Left lung (tissue), 10 donors: ENCODE data around the gene OGFOD1. TPM values are rescaled to one million over a fixed set of nuclear protein-coding genes. Genes with fewer than 3 reads are reported as not detected.

Experiments used
- ATAC-seq: fragments of 200-7000 bp; cut with Tn5 transposase; one replicate; pipeline ENCODE4 v1.9.1; 2020; ENCODE audit warnings: moderate library complexity
- DNase-seq, 4 donors: peaks; one replicate each; pipeline ENCODE4 v3.0.0-alpha.2; 2013 to 2020
- H3K27ac ChIP-seq, 2 donors: fragments of 200-600 bp; sonication (generic) in 1 of 2; one replicate each; pipeline versions ENCODE4 v1.5.0 to v1.8.0; 2020 to 2021
- H3K27me3 ChIP-seq, 2 donors: fragments of 200-600 bp; sonication (generic) in 1 of 2; one replicate each; pipeline versions ENCODE4 v1.5.0 to v1.8.0; 2020 to 2021
- H3K36me3 ChIP-seq, 2 donors: fragments of 200-600 bp; sonication (generic) in 1 of 2; one replicate each; pipeline versions ENCODE4 v1.5.0 to v1.8.0; 2020 to 2021
- H3K4me1 ChIP-seq, 2 donors: fragments of 200-600 bp; one replicate each; pipeline ENCODE4 v1.8.0; 2021
- H3K4me3 ChIP-seq, 2 donors: fragments of 200-600 bp; sonication (generic) in 1 of 2; one replicate each; pipeline versions ENCODE4 v1.5.0 to v1.8.0; 2020 to 2021; ENCODE audit warnings: mild to moderate bottlenecking in 1 of 2
- H3K9me3 ChIP-seq, 2 donors: fragments of 200-600 bp; sonication (generic) in 1 of 2; one replicate each; pipeline versions ENCODE4 v1.5.0 to v1.8.0; 2020 to 2021
- intact Hi-C, 2 donors: fragments of 100-400 bp; cut with DNase I; formaldehyde crosslinking; loops; one replicate each; pipeline versions ENCODE4 v1.11.2 to v1.14.2; 2022
- polyA plus RNA-seq, 6 donors: library from polyadenylated mRNA; unstranded; fragments of 120-200 nt; gene quantifications; one replicate each; pipeline ENCODE4 v1.2.1, GENCODE V29; 2013; ENCODE audit not compliant: insufficient read length in 6 of 6
- total RNA-seq, 2 donors: library from RNA; stranded (reverse); fragmentation: NEBNext Ultra II Directional; extraction: Animal tissue kit (Norgen Biotek cat#: 25700); gene quantifications; one replicate each; pipeline ENCODE4 v1.2.1, GENCODE V29; 2021
- TF ChIP-seq, protein P1 (sequence below), 2 donors: fragments of 200-600 bp; sonication (generic) in 1 of 2; IDR thresholded peaks; one replicate each; pipeline versions ENCODE4 v1.5.0 to v1.8.0; 2021; ENCODE audit warnings: antibody characterized with exemption in 2 of 2
- donor health status: DM: no; HTN: yes; CAD: no.
- donor health status: DM: no; HTN: no; CAD: no.

OGFOD1 gene
- total and polyA plus RNA-seq, 8 donors: 31.1 to 42.2 (median 35.1) TPM

- H3K27me3 ChIP-seq: no peaks in the 10 kb centered on the region
- H3K9me3 ChIP-seq: no peaks in the 10 kb centered on the region
- DNase-seq (no peak), ATAC-seq (peak; percentile 78)
- H3K27ac ChIP-seq: peak overlapping the region in 1 of 2 donors; percentile 23
- H3K36me3 ChIP-seq: peaks cover 0 to 83% of the 10 kb centered on the region in 2 donors
- intact Hi-C loops: no loop called here
- no peak overlapping the region for H3K4me3 ChIP-seq
- no peaks in the 10 kb centered on the region for H3K4me1 ChIP-seq
- TF ChIP-seq, protein P1, sequence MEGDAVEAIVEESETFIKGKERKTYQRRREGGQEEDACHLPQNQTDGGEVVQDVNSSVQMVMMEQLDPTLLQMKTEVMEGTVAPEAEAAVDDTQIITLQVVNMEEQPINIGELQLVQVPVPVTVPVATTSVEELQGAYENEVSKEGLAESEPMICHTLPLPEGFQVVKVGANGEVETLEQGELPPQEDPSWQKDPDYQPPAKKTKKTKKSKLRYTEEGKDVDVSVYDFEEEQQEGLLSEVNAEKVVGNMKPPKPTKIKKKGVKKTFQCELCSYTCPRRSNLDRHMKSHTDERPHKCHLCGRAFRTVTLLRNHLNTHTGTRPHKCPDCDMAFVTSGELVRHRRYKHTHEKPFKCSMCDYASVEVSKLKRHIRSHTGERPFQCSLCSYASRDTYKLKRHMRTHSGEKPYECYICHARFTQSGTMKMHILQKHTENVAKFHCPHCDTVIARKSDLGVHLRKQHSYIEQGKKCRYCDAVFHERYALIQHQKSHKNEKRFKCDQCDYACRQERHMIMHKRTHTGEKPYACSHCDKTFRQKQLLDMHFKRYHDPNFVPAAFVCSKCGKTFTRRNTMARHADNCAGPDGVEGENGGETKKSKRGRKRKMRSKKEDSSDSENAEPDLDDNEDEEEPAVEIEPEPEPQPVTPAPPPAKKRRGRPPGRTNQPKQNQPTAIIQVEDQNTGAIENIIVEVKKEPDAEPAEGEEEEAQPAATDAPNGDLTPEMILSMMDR (IDR thresholded peaks at IDR 0.05): no peak
Measured at GRCh38 chr16:56477096-56477878, 25.9 kb downstream of the OGFOD1 start.

DNA sequence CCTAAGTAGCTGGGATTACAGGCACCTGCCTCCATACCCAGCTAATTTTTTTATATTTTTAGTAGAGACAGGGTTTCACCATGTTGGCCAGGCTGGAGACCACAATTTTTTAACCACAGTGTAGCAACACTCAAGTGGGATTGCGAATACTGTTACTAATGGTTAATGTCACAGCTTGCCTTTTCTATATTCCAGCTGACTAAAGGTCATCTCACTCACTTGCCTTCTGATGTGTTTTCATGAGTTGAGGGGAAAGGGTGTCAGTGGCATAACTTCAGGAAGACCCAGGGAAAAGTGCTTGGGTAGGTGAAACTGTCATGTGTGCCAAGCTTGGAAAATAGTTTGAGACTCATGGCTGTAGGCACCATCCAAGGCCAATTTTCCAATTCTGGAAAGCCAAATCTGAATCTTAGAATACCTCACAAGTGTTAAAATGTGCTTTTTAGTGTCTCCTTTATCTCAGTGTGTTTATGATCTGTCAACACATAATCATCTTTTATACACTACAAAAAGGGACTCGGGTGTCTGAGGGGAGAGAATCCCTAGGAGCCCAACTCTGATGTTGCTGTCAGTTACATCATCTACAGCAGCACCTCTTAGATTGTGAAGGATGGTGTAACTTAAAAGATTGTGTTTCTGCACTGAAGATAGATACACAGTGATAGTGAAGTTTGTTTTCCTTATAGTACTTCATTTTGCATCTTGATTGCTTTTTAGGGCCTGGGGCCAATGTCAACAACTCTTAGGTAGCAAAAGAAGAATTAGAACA, 27.1 kb downstream of the OGFOD1 start:
- intact Hi-C loops: no loop called here
- no peaks in the 10 kb centered on the region for H3K4me1 ChIP-seq
- H3K9me3 ChIP-seq: no peaks in the 10 kb centered on the region
- no peaks in the 10 kb centered on the region for H3K27me3 ChIP-seq
- H3K4me3 ChIP-seq: no peak overlapping the region
- TF ChIP-seq, protein P1 (IDR thresholded peaks at IDR 0.05): no peak
- no peak for DNase-seq
- no peak for ATAC-seq
- peaks cover 0 to 75% of the 10 kb centered on the region in 2 donors for H3K36me3 ChIP-seq
- no peak overlapping the region for H3K27ac ChIP-seq

GRCh38 chr16:56479469-56479868, 28.1 kb downstream of the OGFOD1 start:
- no peak for ATAC-seq
- intact Hi-C loops: no loop called here
- Histone ChIP-seq H3K4me1 (no peaks in the 10 kb centered on the region), H3K27me3 (no peaks in the 10 kb centered on the region), H3K36me3 (peaks cover 0 to 65% of the 10 kb centered on the region in 2 donors), H3K9me3 (no peaks in the 10 kb centered on the region), H3K27ac (no peak overlapping the region), H3K4me3 (no peak overlapping the region)
- no peak for DNase-seq
- TF ChIP-seq, protein P1 (IDR thresholded peaks at IDR 0.05): no peak

GRCh38 chr16:56480776-56481467, 29.6 kb downstream of the OGFOD1 start:
- DNase-seq (no peak), ATAC-seq (no peak)
- intact Hi-C loops: no loop called here
- Histone ChIP-seq H3K36me3 (peaks cover 0 to 50% of the 10 kb centered on the region in 2 donors), H3K9me3 (no peaks in the 10 kb centered on the region), H3K27ac (no peak overlapping the region), H3K27me3 (no peaks in the 10 kb centered on the region), H3K4me1 (no peaks in the 10 kb centered on the region), H3K4me3 (no peak overlapping the region)
- TF ChIP-seq, protein P1 (IDR thresholded peaks at IDR 0.05): no peak
